ENCODE results near the gene SMIM24.

SMIM24 gene

GRCh38 chr19:3493651-3494050, 13.3 kb upstream of the SMIM24 start:
- no peak overlapping the region for H3K9ac ChIP-seq (ENCODE audit: low read depth, low read length)
- H3K27ac ChIP-seq (ENCODE audit: low read length): no peak overlapping the region
- no peaks in the 10 kb centered on the region for H3K9me3 ChIP-seq (ENCODE audit: insufficient read depth, low read depth, low read length)
- peaks cover 43% of the 10 kb centered on the region; the same call in 1 of the 2 replicates for H3K36me3 ChIP-seq (ENCODE audit: insufficient read depth, low read depth, low read length)
- no peak overlapping the region for H3K4me3 ChIP-seq (ENCODE audit: low read length)
- H3K27me3 ChIP-seq (ENCODE audit: insufficient read depth, low read length): no peaks in the 10 kb centered on the region
- no peaks in the 10 kb centered on the region for H3K4me1 ChIP-seq (ENCODE audit: insufficient read depth, low read length)

- H3K27me3 ChIP-seq (ENCODE audit: insufficient read depth, low read length): no peaks in the 10 kb centered on the region
- no peak overlapping the region for H3K27ac ChIP-seq (ENCODE audit: low read length)
- H3K9me3 ChIP-seq (ENCODE audit: insufficient read depth, low read depth, low read length): no peaks in the 10 kb centered on the region
- no peaks in the 10 kb centered on the region for H3K4me1 ChIP-seq (ENCODE audit: insufficient read depth, low read length)
- H3K9ac ChIP-seq (ENCODE audit: low read depth, low read length): no peak overlapping the region
- H3K36me3 ChIP-seq (ENCODE audit: insufficient read depth, low read depth, low read length): peaks cover 43% of the 10 kb centered on the region; the same call in 1 of the 2 replicates
- no peak overlapping the region for H3K4me3 ChIP-seq (ENCODE audit: low read length)
These were observed 12.6 kb upstream of the SMIM24 start for GRCh38 chr19:3492919-3493318.

DNA sequence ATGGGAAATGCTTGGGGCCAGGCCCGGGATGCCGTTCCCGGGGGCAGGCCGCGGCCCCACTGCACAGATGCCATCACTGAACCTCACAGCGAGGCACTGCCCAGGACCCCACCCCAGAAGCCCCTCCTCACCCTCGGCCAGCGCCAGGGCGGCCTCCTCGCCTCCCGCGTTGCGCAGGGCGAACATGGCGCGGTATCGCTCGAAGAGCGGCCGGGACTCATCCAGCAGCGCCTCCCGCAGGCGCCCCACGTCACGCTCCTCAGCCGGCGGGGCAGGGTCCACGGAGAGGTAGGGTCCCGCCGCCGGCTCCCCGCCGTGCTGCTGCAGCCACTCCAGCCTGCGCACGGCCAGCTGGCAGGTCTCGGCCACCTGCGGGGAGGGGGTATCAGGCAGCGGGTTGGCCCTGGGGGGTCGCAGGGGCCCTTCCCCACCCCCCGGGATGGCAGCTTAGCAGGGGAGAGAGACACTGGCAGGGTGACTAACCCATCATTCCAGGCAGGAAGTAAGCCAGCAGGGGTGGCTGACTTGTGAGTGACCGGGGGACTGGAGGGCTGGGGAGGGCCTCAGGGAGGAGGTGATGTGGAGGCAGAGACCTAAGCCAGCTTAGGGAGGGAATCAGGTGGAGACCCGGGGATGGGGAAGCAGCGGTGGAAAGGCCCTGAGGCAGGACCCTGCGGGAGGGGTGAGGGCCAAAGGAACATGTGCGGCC, 12.0 kb upstream of the SMIM24 start:
- Histone ChIP-seq H3K27me3 (ENCODE audit: insufficient read depth, low read length) (no peaks in the 10 kb centered on the region), H3K4me3 (ENCODE audit: low read length) (no peak overlapping the region), H3K27ac (ENCODE audit: low read length) (no peak overlapping the region), H3K9me3 (ENCODE audit: insufficient read depth, low read depth, low read length) (no peaks in the 10 kb centered on the region), H3K36me3 (ENCODE audit: insufficient read depth, low read depth, low read length) (peaks cover 41% of the 10 kb centered on the region; the same call in 1 of the 2 replicates), H3K4me1 (ENCODE audit: insufficient read depth, low read length) (no peaks in the 10 kb centered on the region), H3K9ac (ENCODE audit: low read depth, low read length) (no peak overlapping the region)

DNA sequence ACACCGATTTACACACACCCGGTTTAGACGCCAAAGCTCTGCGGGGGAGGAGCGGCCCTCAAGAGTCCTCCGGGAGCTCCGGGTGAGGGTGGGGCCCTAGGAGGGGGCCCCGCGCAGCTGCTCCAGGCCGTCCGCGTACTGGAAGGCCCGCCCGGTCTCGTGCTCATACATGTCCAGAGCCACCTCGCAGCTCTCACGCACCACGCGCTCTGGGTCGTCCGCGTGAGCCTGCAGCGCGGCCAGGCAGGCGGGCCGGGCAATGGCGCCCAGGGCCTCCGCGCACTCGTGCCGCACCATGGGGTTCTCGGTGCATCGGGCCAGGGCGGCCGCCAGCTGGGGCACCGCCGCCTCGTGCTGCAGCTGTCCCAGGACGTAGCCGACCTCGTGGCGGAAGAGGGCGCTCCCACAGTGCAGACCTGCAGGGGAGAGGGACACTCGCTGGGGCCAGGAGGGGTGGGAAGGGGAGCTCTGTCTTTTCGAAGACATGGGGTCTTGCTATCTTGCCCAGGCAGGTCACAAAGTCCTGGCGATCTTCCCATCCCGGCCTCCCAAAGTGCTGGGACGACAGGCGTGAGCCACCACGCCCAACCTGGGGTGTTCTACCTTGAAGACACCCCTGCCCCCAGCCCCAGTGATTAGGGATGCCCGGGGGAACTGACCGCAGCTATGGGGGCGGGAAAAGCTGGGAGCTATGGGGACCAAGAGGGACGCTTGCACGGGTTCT, 11.2 kb upstream of the SMIM24 start:
- no peaks in the 10 kb centered on the region for H3K4me1 ChIP-seq (ENCODE audit: insufficient read depth, low read length)
- H3K27ac ChIP-seq (ENCODE audit: low read length): no peak overlapping the region
- no peaks in the 10 kb centered on the region for H3K27me3 ChIP-seq (ENCODE audit: insufficient read depth, low read length)
- no peaks in the 10 kb centered on the region for H3K9me3 ChIP-seq (ENCODE audit: insufficient read depth, low read depth, low read length)
- no peak overlapping the region for H3K4me3 ChIP-seq (ENCODE audit: low read length)
- peaks cover 35% of the 10 kb centered on the region; the same call in 1 of the 2 replicates for H3K36me3 ChIP-seq (ENCODE audit: insufficient read depth, low read depth, low read length)
- H3K9ac ChIP-seq (ENCODE audit: low read depth, low read length): no peak overlapping the region

GRCh38 chr19:3483226-3483628, 2.9 kb upstream of the SMIM24 start, which contains the start of gene SMIM44:
TSS of gene SMIM44 (minus strand) at chr19:3483441. CDS start at chr19:3483403, 38 bp downstream.
- no peak within 1 kb of the TSS for H3K4me3 ChIP-seq (ENCODE audit: low read length)
- H3K4me1 ChIP-seq (ENCODE audit: insufficient read depth, low read length): no peaks in the 10 kb centered on the region
- peaks cover 3% of the 10 kb centered on the region for H3K27me3 ChIP-seq (ENCODE audit: insufficient read depth, low read length)

GRCh38 chr19:3482507-3483225, 2.3 kb upstream of the SMIM24 start:
- Histone ChIP-seq H3K4me1 (ENCODE audit: insufficient read depth, low read length) (no peaks in the 10 kb centered on the region), H3K4me3 (ENCODE audit: low read length) (no peak overlapping the region), H3K36me3 (ENCODE audit: insufficient read depth, low read depth, low read length) (no peaks in the 10 kb centered on the region), H3K9ac (ENCODE audit: low read depth, low read length) (no peak overlapping the region), H3K27ac (ENCODE audit: low read length) (no peak overlapping the region), H3K9me3 (ENCODE audit: insufficient read depth, low read depth, low read length) (no peaks in the 10 kb centered on the region), H3K27me3 (ENCODE audit: insufficient read depth, low read length) (peaks cover 8% of the 10 kb centered on the region)

More at GRCh38 chr19:3483226-3483628, 2.9 kb upstream of the SMIM24 start, which contains the start of gene SMIM44:
- H3K27ac ChIP-seq (ENCODE audit: low read length): no peak within 1 kb of the TSS
- H3K36me3 ChIP-seq (ENCODE audit: insufficient read depth, low read depth, low read length): no peaks in the 10 kb centered on the region
- no peaks in the 10 kb centered on the region for H3K9me3 ChIP-seq (ENCODE audit: insufficient read depth, low read depth, low read length)
- no peak within 1 kb of the TSS for H3K9ac ChIP-seq (ENCODE audit: low read depth, low read length)

GRCh38 chr19:3481241-3482090, 1.1 kb upstream of the SMIM24 start:
- Histone ChIP-seq H3K27me3 (ENCODE audit: insufficient read depth, low read length) (peaks cover 10% of the 10 kb centered on the region), H3K27ac (ENCODE audit: low read length) (no peak overlapping the region), H3K9ac (ENCODE audit: low read depth, low read length) (no peak overlapping the region)

DNA sequence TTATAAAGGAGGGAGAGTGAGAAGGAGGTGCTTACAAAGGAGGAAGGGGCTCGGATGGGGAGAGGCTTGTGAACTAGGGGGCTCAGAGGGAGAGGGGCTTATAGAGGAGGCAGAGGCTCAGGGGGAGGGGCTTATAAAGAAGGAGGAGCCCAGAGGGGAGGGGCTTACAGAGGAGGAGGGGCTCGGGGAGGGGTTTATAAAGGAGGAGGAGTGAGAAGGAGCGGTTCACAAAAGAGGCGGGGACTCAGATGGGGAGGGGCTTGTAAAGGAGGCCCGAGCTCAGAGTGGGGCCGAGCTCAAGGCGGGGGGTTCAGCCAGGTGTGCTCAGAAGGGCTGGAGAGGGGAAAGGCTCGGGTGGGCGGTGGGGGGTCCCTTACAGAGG, 500 bp downstream of the SMIM24 start:
- Histone ChIP-seq H3K9me3 (ENCODE audit: insufficient read depth, low read depth, low read length) (no peaks in the 10 kb centered on the region), H3K9ac (ENCODE audit: low read depth, low read length) (no peak overlapping the region), H3K27me3 (ENCODE audit: insufficient read depth, low read length) (peaks cover 25% of the 10 kb centered on the region), H3K36me3 (ENCODE audit: insufficient read depth, low read depth, low read length) (no peaks in the 10 kb centered on the region), H3K4me3 (ENCODE audit: low read length) (no peak overlapping the region), H3K27ac (ENCODE audit: low read length) (no peak overlapping the region), H3K4me1 (ENCODE audit: insufficient read depth, low read length) (no peaks in the 10 kb centered on the region)

More at GRCh38 chr19:3481241-3482090, 1.1 kb upstream of the SMIM24 start:
- Histone ChIP-seq H3K4me3 (ENCODE audit: low read length) (no peak overlapping the region), H3K9me3 (ENCODE audit: insufficient read depth, low read depth, low read length) (no peaks in the 10 kb centered on the region), H3K4me1 (ENCODE audit: insufficient read depth, low read length) (no peaks in the 10 kb centered on the region), H3K36me3 (ENCODE audit: insufficient read depth, low read depth, low read length) (no peaks in the 10 kb centered on the region)

DNA sequence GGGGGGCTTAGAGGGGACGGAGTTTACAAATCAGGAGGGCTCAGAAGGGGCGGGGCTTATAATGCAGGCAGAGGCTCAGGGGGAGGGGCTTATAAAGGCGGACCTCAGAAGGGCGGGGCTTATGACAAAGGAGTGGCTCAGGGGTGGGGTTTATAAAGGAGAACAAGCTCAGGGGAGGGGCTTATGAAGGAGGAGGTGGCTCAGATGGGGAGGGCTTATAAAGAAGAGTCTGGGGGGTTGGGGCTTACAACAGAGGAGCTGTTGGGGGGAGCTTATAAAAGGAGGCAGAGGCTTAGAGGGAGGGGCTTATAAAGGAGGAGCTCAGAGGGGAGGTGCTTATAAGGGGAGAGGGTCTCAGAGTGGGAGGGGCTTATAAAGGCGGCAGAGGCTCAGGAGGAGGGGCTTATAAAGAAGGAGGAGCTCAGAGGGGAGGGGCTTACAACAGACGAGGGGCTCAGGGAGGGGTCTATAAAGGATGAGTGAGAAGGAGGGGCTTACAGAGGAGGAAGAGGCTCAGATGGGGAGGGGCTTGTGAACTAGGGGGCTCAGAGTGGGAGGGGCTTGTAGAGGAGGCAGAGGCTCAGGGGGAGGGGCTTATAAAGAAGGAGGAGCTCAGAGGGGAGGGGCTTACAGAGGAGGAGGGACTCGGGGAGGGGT, 1.0 kb downstream of the SMIM24 start:
- H3K9ac ChIP-seq (ENCODE audit: low read depth, low read length): no peak overlapping the region
- H3K27ac ChIP-seq (ENCODE audit: low read length): no peak overlapping the region
- peak overlapping the region; percentile 45; the same call in 1 of the 2 replicates for H3K4me3 ChIP-seq (ENCODE audit: low read length)
- H3K27me3 ChIP-seq (ENCODE audit: insufficient read depth, low read length): peaks cover 25% of the 10 kb centered on the region
- H3K36me3 ChIP-seq (ENCODE audit: insufficient read depth, low read depth, low read length): no peaks in the 10 kb centered on the region
- no peaks in the 10 kb centered on the region for H3K9me3 ChIP-seq (ENCODE audit: insufficient read depth, low read depth, low read length)
- no peaks in the 10 kb centered on the region for H3K4me1 ChIP-seq (ENCODE audit: insufficient read depth, low read length)

DNA sequence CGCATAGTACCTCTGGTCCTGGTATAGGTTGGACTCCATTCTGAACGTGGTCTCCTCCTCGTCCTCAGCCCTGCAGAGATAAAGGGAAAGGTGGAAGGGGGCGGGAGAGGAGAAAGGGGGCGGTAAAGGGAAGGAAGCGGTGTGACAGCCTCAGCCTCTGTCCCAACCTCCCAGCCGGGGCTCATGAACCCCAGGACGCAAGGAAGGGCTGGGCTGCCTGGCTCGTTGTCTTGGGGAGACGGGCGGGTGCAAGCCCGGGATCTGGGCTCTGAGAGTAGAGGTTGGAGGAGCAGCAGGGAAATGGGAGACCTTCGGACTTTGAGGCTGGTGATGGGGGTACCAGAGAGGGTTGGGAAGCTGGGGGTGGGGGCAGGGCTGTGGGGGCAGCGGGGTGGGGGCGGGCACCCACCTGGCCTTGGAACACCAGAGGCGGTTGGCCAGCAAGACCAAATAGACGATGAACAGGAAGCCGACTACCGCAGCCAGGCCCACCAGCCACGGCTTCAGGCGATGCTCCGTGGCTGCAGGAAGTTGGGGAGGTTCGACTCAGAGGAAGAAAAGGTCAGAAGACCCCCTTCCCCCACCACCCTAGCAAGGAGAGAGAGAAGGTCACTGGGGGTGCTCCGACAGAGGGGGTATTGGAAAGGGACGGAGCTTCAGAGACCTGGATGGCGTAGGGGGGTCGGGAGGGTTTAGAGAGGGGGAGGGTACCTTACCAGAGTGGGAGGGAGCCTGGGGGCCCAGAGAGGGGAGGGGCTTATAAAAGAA, 1.7 kb downstream of the SMIM24 start:
- H3K9ac ChIP-seq (ENCODE audit: low read depth, low read length): no peak overlapping the region
- no peaks in the 10 kb centered on the region for H3K36me3 ChIP-seq (ENCODE audit: insufficient read depth, low read depth, low read length)
- no peaks in the 10 kb centered on the region for H3K4me1 ChIP-seq (ENCODE audit: insufficient read depth, low read length)
- no peak overlapping the region for H3K27ac ChIP-seq (ENCODE audit: low read length)
- peak overlapping the region; percentile 45; the same call in 1 of the 2 replicates for H3K4me3 ChIP-seq (ENCODE audit: low read length)
- H3K27me3 ChIP-seq (ENCODE audit: insufficient read depth, low read length): peaks cover 25% of the 10 kb centered on the region
- no peaks in the 10 kb centered on the region for H3K9me3 ChIP-seq (ENCODE audit: insufficient read depth, low read depth, low read length)

All from iPS-20b (cell line).